GM18873 (cell line): ENCODE measurements around the gene PCNX2.

Experiments used
- ATAC-seq: cut with Tn5 transposase; IDR thresholded peaks from one replicate; pipeline ENCODE4 v1.9.1; 2021; ENCODE audit warnings: mild to moderate bottlenecking, moderate library complexity, moderate number of reproducible peaks; ENCODE audit not compliant: unreplicated experiment, low FRiP score

Gene PCNX2

GRCh38 chr1:233268389-233269022 is 27.0 kb downstream of the PCNX2 start:
- ATAC-seq = no peak

- peak; percentile 12 for ATAC-seq
Observed at GRCh38 chr1:233261695-233262094, 33.8 kb downstream of the PCNX2 start.

GRCh38 chr1:233261206-233261605 is 34.3 kb downstream of the PCNX2 start:
- peak; percentile 87 for ATAC-seq

GRCh38 chr1:233257786-233258185 is 37.7 kb downstream of the PCNX2 start:
- ATAC-seq = no peak

GRCh38 chr1:233256789-233257188 is 38.7 kb downstream of the PCNX2 start:
- ATAC-seq = no peak

- ATAC-seq = no peak
Observed at GRCh38 chr1:233256191-233256590, 39.3 kb downstream of the PCNX2 start.

- ATAC-seq = no peak
Observed at GRCh38 chr1:233255145-233255544, 40.4 kb downstream of the PCNX2 start.

- ATAC-seq = no peak
Observed at GRCh38 chr1:233253832-233254331, 41.6 kb downstream of the PCNX2 start.

- no peak for ATAC-seq
Observed at GRCh38 chr1:233253231-233253831, 42.2 kb downstream of the PCNX2 start.

GRCh38 chr1:233252441-233252840 is 43.1 kb downstream of the PCNX2 start:
- ATAC-seq = no peak

GRCh38 chr1:233251201-233251720 is 44.3 kb downstream of the PCNX2 start:
- ATAC-seq = no peak

- ATAC-seq = no peak
Observed at GRCh38 chr1:233248014-233248413, 47.5 kb downstream of the PCNX2 start.

- ATAC-seq = no peak
Observed at GRCh38 chr1:233246965-233247364, 48.6 kb downstream of the PCNX2 start.

GRCh38 chr1:233245191-233245765 is 50.2 kb downstream of the PCNX2 start:
- ATAC-seq = no peak

GRCh38 chr1:233244183-233244582 is 51.3 kb downstream of the PCNX2 start:
- ATAC-seq = no peak

- ATAC-seq = no peak
Observed at GRCh38 chr1:233242827-233243483, 52.6 kb downstream of the PCNX2 start.

GRCh38 chr1:233241759-233242158 is 53.8 kb downstream of the PCNX2 start:
- ATAC-seq = no peak

GRCh38 chr1:233240829-233241682 is 54.5 kb downstream of the PCNX2 start:
- ATAC-seq = no peak

- ATAC-seq = no peak
Observed at GRCh38 chr1:233240371-233240770, 55.2 kb downstream of the PCNX2 start.

- ATAC-seq = no peak
Observed at GRCh38 chr1:233238884-233239431, 56.6 kb downstream of the PCNX2 start.
